GM12878 (cell line): Measurements from ENCODE around the gene MRPL16.

ENCODE experiments used
- ASH2L ChIP-seq: fragments of 300-600, 200-600 bp; sonication (generic); IDR thresholded peaks from 2 replicates; pipeline ENCODE4 v1.6.1; 2017; ENCODE audit warnings: low read depth, mild to moderate bottlenecking, borderline replicate concordance
- EP300 ChIP-seq, 2 experiments: fragments of 150-350 bp in 1 of 2; IDR thresholded peaks; 2 replicates each; pipeline ENCODE4 v1.6.1; 2011 to 2012; ENCODE audit warnings: low read depth in 2 of 2, low read length in 2 of 2, borderline replicate concordance in 1 of 2, improper control_type of control experiment in 1 of 2, inconsistent platforms in 1 of 2; ENCODE audit not compliant: control insufficient read depth in 1 of 2
- IKZF1 ChIP-seq: fragments of 450-650 bp; conservative IDR thresholded peaks from 2 replicates; pipeline ENCODE4 v1.6.1; 2017; ENCODE audit warnings: antibody characterized with exemption, mild to moderate bottlenecking
- NFYB ChIP-seq: IDR thresholded peaks from 2 replicates; pipeline ENCODE4 v1.6.1; 2011; ENCODE audit warnings: low read depth, mild to moderate bottlenecking, low read length, improper control_type of control experiment, moderate library complexity; ENCODE audit not compliant: insufficient read depth
- POLR2A ChIP-seq: IDR thresholded peaks from 2 replicates; pipeline ENCODE4 v1.6.1; 2011; ENCODE audit warnings: low read depth, mild to moderate bottlenecking, low read length
- POLR2AphosphoS5 ChIP-seq: IDR thresholded peaks from 2 replicates; pipeline ENCODE4 v1.6.1; 2011; ENCODE audit warnings: mild to moderate bottlenecking, low read length, inconsistent platforms
- RBBP5 ChIP-seq: fragments of 200-600 bp; sonication (generic); conservative IDR thresholded peaks from 2 replicates; pipeline ENCODE4 v1.6.1; 2016
- RFX5 ChIP-seq: IDR thresholded peaks from 2 replicates; pipeline ENCODE4 v1.6.1; 2011; ENCODE audit warnings: low read depth, low read length, improper control_type of control experiment
- SIN3A ChIP-seq: IDR thresholded peaks from 2 replicates; pipeline ENCODE4 v1.6.1; 2012; ENCODE audit warnings: low read depth, low read length, improper control_type of control experiment
- TAF1 ChIP-seq: IDR thresholded peaks from 2 replicates; pipeline ENCODE4 v1.6.1; 2011; ENCODE audit warnings: mild to moderate bottlenecking, low read depth, low read length, borderline replicate concordance
- TCF7 ChIP-seq: IDR thresholded peaks from 2 replicates; pipeline ENCODE4 v1.6.1; 2014; ENCODE audit warnings: antibody characterized with exemption, borderline replicate concordance
- USF2 ChIP-seq: IDR thresholded peaks from 2 replicates; pipeline ENCODE4 v1.6.1; 2011; ENCODE audit warnings: low read depth, low read length, improper control_type of control experiment, borderline replicate concordance
- TF ChIP-seq, protein P1 (sequence below), 3 experiments: IDR thresholded peaks in 2 of 3; conservative IDR thresholded peaks in 1 of 3; 2 replicates each; pipeline ENCODE4 v1.5.1; 2011; ENCODE audit warnings: low read depth in 3 of 3, low read length in 3 of 3, mild to moderate bottlenecking in 3 of 3, control low read depth in 2 of 3, moderate library complexity in 2 of 3, inconsistent platforms in 1 of 3, mixed read lengths in 1 of 3; ENCODE audit not compliant: control insufficient read depth in 2 of 3, insufficient read depth in 1 of 3; ENCODE audit errors: extremely low read depth in 1 of 3
- TF ChIP-seq, protein P2 (sequence below): fragments of 150-350 bp; IDR thresholded peaks from 2 replicates; pipeline ENCODE4 v1.6.1; 2016; ENCODE audit warnings: low read depth, low read length

- TF ChIP-seq RFX5 (no peak), USF2 (no peak), NFYB (no peak), SIN3A (no peak), EP300 (IDR thresholded peaks at IDR 0.05; ENCODE audit: borderline replicate concordance in 1 of 2, control insufficient read depth in 1 of 2, low read depth in 2 of 2, low read length in 2 of 2) (no peak), POLR2AphosphoS5 (no peak), IKZF1 (no peak), ASH2L (no peak), TCF7 (no peak), TAF1 (no peak), POLR2A (no peak), RBBP5 (no peak)
- TF ChIP-seq, protein P1, sequence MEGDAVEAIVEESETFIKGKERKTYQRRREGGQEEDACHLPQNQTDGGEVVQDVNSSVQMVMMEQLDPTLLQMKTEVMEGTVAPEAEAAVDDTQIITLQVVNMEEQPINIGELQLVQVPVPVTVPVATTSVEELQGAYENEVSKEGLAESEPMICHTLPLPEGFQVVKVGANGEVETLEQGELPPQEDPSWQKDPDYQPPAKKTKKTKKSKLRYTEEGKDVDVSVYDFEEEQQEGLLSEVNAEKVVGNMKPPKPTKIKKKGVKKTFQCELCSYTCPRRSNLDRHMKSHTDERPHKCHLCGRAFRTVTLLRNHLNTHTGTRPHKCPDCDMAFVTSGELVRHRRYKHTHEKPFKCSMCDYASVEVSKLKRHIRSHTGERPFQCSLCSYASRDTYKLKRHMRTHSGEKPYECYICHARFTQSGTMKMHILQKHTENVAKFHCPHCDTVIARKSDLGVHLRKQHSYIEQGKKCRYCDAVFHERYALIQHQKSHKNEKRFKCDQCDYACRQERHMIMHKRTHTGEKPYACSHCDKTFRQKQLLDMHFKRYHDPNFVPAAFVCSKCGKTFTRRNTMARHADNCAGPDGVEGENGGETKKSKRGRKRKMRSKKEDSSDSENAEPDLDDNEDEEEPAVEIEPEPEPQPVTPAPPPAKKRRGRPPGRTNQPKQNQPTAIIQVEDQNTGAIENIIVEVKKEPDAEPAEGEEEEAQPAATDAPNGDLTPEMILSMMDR (IDR thresholded peaks at IDR 0.05 in 2 of 3, conservative IDR thresholded peaks at IDR 0.05 in 1 of 3; ENCODE audit: control insufficient read depth in 2 of 3, extremely low read depth in 1 of 3, insufficient read depth in 1 of 3, low read depth in 3 of 3, low read length in 3 of 3), result no peak
- TF ChIP-seq, protein P2, sequence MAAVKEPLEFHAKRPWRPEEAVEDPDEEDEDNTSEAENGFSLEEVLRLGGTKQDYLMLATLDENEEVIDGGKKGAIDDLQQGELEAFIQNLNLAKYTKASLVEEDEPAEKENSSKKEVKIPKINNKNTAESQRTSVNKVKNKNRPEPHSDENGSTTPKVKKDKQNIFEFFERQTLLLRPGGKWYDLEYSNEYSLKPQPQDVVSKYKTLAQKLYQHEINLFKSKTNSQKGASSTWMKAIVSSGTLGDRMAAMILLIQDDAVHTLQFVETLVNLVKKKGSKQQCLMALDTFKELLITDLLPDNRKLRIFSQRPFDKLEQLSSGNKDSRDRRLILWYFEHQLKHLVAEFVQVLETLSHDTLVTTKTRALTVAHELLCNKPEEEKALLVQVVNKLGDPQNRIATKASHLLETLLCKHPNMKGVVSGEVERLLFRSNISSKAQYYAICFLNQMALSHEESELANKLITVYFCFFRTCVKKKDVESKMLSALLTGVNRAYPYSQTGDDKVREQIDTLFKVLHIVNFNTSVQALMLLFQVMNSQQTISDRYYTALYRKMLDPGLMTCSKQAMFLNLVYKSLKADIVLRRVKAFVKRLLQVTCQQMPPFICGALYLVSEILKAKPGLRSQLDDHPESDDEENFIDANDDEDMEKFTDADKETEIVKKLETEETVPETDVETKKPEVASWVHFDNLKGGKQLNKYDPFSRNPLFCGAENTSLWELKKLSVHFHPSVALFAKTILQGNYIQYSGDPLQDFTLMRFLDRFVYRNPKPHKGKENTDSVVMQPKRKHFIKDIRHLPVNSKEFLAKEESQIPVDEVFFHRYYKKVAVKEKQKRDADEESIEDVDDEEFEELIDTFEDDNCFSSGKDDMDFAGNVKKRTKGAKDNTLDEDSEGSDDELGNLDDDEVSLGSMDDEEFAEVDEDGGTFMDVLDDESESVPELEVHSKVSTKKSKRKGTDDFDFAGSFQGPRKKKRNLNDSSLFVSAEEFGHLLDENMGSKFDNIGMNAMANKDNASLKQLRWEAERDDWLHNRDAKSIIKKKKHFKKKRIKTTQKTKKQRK, result no peak
Observed at GRCh38 chr11:59777104-59777503, 33.5 kb downstream of the MRPL16 start.
